ENCODE data around the gene MAST2.

DNA sequence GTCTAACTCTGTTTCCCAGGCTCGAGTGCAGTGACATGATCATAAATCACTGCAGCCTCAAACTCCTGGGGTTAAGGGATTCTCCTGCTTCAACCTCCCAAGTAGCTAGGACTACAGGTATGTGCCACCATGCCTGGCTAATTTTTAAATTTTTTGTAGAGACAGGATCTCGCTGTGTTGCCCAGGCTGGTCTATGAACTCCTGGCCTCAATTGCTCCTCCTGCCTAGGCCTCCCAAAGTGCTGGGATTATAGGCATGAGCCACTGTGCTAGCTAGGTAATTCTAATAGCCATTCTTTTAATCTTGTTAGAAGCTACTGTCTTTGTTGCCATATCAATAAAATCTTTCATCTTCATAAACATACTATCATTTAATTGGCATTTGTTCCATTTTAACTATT, 13.8 kb upstream of the MAST2 start:
- TF ChIP-seq, protein P1, sequence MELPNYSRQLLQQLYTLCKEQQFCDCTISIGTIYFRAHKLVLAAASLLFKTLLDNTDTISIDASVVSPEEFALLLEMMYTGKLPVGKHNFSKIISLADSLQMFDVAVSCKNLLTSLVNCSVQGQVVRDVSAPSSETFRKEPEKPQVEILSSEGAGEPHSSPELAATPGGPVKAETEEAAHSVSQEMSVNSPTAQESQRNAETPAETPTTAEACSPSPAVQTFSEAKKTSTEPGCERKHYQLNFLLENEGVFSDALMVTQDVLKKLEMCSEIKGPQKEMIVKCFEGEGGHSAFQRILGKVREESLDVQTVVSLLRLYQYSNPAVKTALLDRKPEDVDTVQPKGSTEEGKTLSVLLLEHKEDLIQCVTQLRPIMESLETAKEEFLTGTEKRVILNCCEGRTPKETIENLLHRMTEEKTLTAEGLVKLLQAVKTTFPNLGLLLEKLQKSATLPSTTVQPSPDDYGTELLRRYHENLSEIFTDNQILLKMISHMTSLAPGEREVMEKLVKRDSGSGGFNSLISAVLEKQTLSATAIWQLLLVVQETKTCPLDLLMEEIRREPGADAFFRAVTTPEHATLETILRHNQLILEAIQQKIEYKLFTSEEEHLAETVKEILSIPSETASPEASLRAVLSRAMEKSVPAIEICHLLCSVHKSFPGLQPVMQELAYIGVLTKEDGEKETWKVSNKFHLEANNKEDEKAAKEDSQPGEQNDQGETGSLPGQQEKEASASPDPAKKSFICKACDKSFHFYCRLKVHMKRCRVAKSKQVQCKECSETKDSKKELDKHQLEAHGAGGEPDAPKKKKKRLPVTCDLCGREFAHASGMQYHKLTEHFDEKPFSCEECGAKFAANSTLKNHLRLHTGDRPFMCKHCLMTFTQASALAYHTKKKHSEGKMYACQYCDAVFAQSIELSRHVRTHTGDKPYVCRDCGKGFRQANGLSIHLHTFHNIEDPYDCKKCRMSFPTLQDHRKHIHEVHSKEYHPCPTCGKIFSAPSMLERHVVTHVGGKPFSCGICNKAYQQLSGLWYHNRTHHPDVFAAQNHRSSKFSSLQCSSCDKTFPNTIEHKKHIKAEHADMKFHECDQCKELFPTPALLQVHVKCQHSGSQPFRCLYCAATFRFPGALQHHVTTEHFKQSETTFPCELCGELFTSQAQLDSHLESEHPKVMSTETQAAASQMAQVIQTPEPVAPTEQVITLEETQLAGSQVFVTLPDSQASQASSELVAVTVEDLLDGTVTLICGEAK (IDR thresholded peaks at IDR 0.05): no peak
- TF ChIP-seq, protein P1 (CRISPR knock-in tag; IDR thresholded peaks at IDR 0.05): no peak
- TF ChIP-seq HNRNPK (IDR thresholded peaks at IDR 0.05; ENCODE audit: low read depth, low read length, poor library complexity, severe bottlenecking): no peak
- no peak for TF ChIP-seq BHLHE40 (IDR thresholded peaks at IDR 0.05; ENCODE audit: low read length)
- no peak for TF ChIP-seq BRCA1 (CRISPR knock-in tag; IDR thresholded peaks at IDR 0.05)
- no peak for TF ChIP-seq KDM1A (CRISPR knock-in tag; IDR thresholded peaks at IDR 0.05)
- TF ChIP-seq, protein P2, sequence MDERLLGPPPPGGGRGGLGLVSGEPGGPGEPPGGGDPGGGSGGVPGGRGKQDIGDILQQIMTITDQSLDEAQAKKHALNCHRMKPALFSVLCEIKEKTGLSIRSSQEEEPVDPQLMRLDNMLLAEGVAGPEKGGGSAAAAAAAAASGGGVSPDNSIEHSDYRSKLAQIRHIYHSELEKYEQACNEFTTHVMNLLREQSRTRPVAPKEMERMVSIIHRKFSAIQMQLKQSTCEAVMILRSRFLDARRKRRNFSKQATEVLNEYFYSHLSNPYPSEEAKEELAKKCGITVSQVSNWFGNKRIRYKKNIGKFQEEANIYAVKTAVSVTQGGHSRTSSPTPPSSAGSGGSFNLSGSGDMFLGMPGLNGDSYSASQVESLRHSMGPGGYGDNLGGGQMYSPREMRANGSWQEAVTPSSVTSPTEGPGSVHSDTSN (CRISPR knock-in tag; IDR thresholded peaks at IDR 0.05): no peak
- no peak for TF ChIP-seq TAF1 (CRISPR knock-in tag; IDR thresholded peaks at IDR 0.05)
- TF ChIP-seq, protein P3, sequence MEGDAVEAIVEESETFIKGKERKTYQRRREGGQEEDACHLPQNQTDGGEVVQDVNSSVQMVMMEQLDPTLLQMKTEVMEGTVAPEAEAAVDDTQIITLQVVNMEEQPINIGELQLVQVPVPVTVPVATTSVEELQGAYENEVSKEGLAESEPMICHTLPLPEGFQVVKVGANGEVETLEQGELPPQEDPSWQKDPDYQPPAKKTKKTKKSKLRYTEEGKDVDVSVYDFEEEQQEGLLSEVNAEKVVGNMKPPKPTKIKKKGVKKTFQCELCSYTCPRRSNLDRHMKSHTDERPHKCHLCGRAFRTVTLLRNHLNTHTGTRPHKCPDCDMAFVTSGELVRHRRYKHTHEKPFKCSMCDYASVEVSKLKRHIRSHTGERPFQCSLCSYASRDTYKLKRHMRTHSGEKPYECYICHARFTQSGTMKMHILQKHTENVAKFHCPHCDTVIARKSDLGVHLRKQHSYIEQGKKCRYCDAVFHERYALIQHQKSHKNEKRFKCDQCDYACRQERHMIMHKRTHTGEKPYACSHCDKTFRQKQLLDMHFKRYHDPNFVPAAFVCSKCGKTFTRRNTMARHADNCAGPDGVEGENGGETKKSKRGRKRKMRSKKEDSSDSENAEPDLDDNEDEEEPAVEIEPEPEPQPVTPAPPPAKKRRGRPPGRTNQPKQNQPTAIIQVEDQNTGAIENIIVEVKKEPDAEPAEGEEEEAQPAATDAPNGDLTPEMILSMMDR (CRISPR knock-in tag; IDR thresholded peaks at IDR 0.05): no peak
- TF ChIP-seq, protein P4, sequence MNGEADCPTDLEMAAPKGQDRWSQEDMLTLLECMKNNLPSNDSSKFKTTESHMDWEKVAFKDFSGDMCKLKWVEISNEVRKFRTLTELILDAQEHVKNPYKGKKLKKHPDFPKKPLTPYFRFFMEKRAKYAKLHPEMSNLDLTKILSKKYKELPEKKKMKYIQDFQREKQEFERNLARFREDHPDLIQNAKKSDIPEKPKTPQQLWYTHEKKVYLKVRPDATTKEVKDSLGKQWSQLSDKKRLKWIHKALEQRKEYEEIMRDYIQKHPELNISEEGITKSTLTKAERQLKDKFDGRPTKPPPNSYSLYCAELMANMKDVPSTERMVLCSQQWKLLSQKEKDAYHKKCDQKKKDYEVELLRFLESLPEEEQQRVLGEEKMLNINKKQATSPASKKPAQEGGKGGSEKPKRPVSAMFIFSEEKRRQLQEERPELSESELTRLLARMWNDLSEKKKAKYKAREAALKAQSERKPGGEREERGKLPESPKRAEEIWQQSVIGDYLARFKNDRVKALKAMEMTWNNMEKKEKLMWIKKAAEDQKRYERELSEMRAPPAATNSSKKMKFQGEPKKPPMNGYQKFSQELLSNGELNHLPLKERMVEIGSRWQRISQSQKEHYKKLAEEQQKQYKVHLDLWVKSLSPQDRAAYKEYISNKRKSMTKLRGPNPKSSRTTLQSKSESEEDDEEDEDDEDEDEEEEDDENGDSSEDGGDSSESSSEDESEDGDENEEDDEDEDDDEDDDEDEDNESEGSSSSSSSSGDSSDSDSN (CRISPR knock-in tag; IDR thresholded peaks at IDR 0.05): no peak

All from HepG2 (cell line).